NB4 (cell line): ENCODE results near the gene VENTX.

Experiments
- CTCF ChIP-seq: IDR thresholded peaks from one replicate; pipeline ENCODE4 v1.5.1; 2012; ENCODE audit warnings: low read depth, low read length
- MAX ChIP-seq: IDR thresholded peaks from 2 replicates; pipeline ENCODE4 v1.6.1; 2011; ENCODE audit warnings: low read depth, low read length
- MYC ChIP-seq: IDR thresholded peaks from 2 replicates; pipeline ENCODE4 v1.6.1; 2011; ENCODE audit warnings: low read depth, low read length
- POLR2A ChIP-seq: IDR thresholded peaks from 2 replicates; pipeline ENCODE4 v1.6.1; 2011; ENCODE audit warnings: mild to moderate bottlenecking; ENCODE audit not compliant: insufficient read length; ENCODE audit errors: extremely low read depth

GRCh38 chr10:133259602-133259989 lies 21.9 kb downstream of the VENTX start:
- TF ChIP-seq POLR2A = no peak
- no peak for TF ChIP-seq CTCF
- no peak for TF ChIP-seq MAX
- TF ChIP-seq MYC = no peak
